GM12878 (cell line): ENCODE measurements around the gene KCNIP3. TPM values are rescaled to one million over a fixed set of nuclear protein-coding genes. Genes with fewer than 3 reads are reported as not detected.

Experiments
- ATAC-seq: fragments of 200-7000 bp; cut with Tn5 transposase; 3 replicates; pipeline ENCODE4 v1.9.1; 2020; ENCODE audit warnings: mild to moderate bottlenecking, moderate library complexity
- BruUV-seq: library from RNA; stranded (reverse); fragments of 400-500 nt; replicated peaks from 2 replicates; lab custom pipeline; 2021; lab: Mats Ljungman, UMichigan
- CTCF ChIA-PET: fragments of 300-600 bp; sonication (Branson Sonifier 250); formaldehyde crosslinking; extraction: SDS; loops from one replicate; lab custom pipeline; 2021; ENCODE audit warnings: inconsistent platforms; lab: Yijun Ruan, JAX
- POLR2A ChIA-PET: fragments of 350-600 bp; formaldehyde crosslinking; extraction: SDS; loops from one replicate; lab custom pipeline; 2021; ENCODE audit warnings: inconsistent platforms; lab: Charles Lee
- RAD21 ChIA-PET: fragments of 300-600 bp; sonication (Branson Sonifier 250); formaldehyde crosslinking; loops from one replicate; lab custom pipeline; 2023; ENCODE audit warnings: antibody characterized with exemption; ENCODE audit not compliant: unreplicated experiment; lab: Charles Lee
- SMC1A ChIA-PET: fragments of 300-600 bp; sonication (Branson Sonifier 250); formaldehyde crosslinking; loops from one replicate; lab custom pipeline; 2023; ENCODE audit not compliant: unreplicated experiment, uncharacterized antibody; lab: Charles Lee
- DNase-seq: peaks from one replicate; pipeline ENCODE4 v3.0.0-alpha.2; 2011; ENCODE audit warnings: low read depth, low spot score
- FAIRE-seq: peaks from 3 replicates; lab custom pipeline; 2011; peaks lifted over from hg19 to GRCh38; lab: Jason Lieb, UNC
- H2AFZ ChIP-seq: 2 replicates; pipeline ENCODE4 v1.6.0; 2011; ENCODE audit warnings: low read depth, low read length, control low read depth; ENCODE audit not compliant: control insufficient read depth
- H3K27ac ChIP-seq: 2 replicates; pipeline ENCODE4 v1.5.1; 2011; ENCODE audit warnings: control low read depth; ENCODE audit not compliant: control insufficient read depth, insufficient read depth
- H3K27me3 ChIP-seq, 2 experiments: replicated peaks in 1 of 2; 2 replicates each; pipeline versions ENCODE4 v1.6.0 to v1.6.1; 2011; ENCODE audit warnings: low read length in 1 of 2; ENCODE audit not compliant: control insufficient read depth in 2 of 2, insufficient read depth in 2 of 2
- H3K36me3 ChIP-seq, 2 experiments: 2 replicates each; pipeline ENCODE4 v1.5.1; 2011; ENCODE audit warnings: low read length in 1 of 2; ENCODE audit not compliant: control insufficient read depth in 2 of 2, insufficient read depth in 2 of 2
- H3K4me1 ChIP-seq: 2 replicates; pipeline ENCODE4 v1.6.1; 2011; ENCODE audit warnings: mild to moderate bottlenecking, low read length, moderate library complexity, mixed read lengths; ENCODE audit not compliant: control insufficient read depth, insufficient read depth
- H3K4me2 ChIP-seq: 2 replicates; pipeline ENCODE4 v1.6.0; 2011; ENCODE audit warnings: control low read depth; ENCODE audit not compliant: control insufficient read depth, insufficient read depth
- H3K4me3 ChIP-seq: fragments of 200-600 bp; sonication (generic); 2 replicates; pipeline ENCODE4 v1.5.1; 2016
- H3K79me2 ChIP-seq: 2 replicates; pipeline ENCODE4 v1.6.0; 2011; ENCODE audit warnings: low read length; ENCODE audit not compliant: control insufficient read depth, insufficient read depth
- H3K9ac ChIP-seq: 2 replicates; pipeline ENCODE4 v1.8.0; 2011; ENCODE audit warnings: low read length, control low read depth, mixed read lengths; ENCODE audit not compliant: control insufficient read depth, insufficient read depth
- H3K9me3 ChIP-seq: replicated peaks from 3 replicates; pipeline ENCODE4 v1.5.1; 2011; ENCODE audit warnings: mild to moderate bottlenecking, low read length; ENCODE audit not compliant: control insufficient read depth, insufficient read depth
- H4K20me1 ChIP-seq: 2 replicates; pipeline ENCODE4 v1.6.0; 2011; ENCODE audit not compliant: control insufficient read depth, insufficient read depth
- ELK1 ChIP-seq: IDR thresholded peaks from 2 replicates; pipeline ENCODE4 v1.6.1; 2012; ENCODE audit warnings: low read depth, low read length, improper control_type of control experiment
- IRF4 ChIP-seq: IDR thresholded peaks from 2 replicates; pipeline ENCODE4 v1.6.1; 2011; ENCODE audit warnings: low read depth, low read length
- MXI1 ChIP-seq: fragments of 150-350 bp; IDR thresholded peaks from 2 replicates; pipeline ENCODE4 v1.6.1; 2011; ENCODE audit warnings: low read depth, mild to moderate bottlenecking, inconsistent platforms, low read length, improper control_type of control experiment
- NR2C1 ChIP-seq: fragments of 450-650 bp; IDR thresholded peaks from 2 replicates; pipeline ENCODE4 v1.6.1; 2017; ENCODE audit warnings: antibody characterized with exemption, mild to moderate bottlenecking, moderate library complexity
- ZNF24 ChIP-seq: fragments of 450-650 bp; IDR thresholded peaks from 2 replicates; pipeline ENCODE4 v1.6.1; 2017; ENCODE audit warnings: antibody characterized with exemption, mild to moderate bottlenecking
- WGBS: methylation state at CpG from one replicate; pipeline ENCODE4 v1.1.6; 2016; ENCODE audit warnings: low lambda C conversion rate; ENCODE audit not compliant: insufficient replicate concordance, insufficient coverage; ENCODE audit errors: missing lambda C conversion rate; 5-methylcytosine and 5-hydroxymethylcytosine counted together
- in situ Hi-C: fragments of 300-500 bp; cut with MboI; formaldehyde crosslinking; loops from 9 replicates; pipeline ENCODE4 v1.14.3; 2018; ENCODE audit warnings: mixed read lengths
- intact Hi-C: fragments of 100-400 bp; cut with micrococcal nuclease; formaldehyde crosslinking; loops from one replicate; pipeline ENCODE4 v1.14.2; 2022; ENCODE audit not compliant: unreplicated experiment
- polyA plus RNA-seq, 11 experiments: library from polyadenylated mRNA; depleted of rRNA in 4 of 11; unstranded in 6 of 11; stranded (reverse) in 5 of 11; fragments of >200 nt; fragmentation: Nextera tagmentation in 4 of 11; fragmentation: Illumina TruSeq in 1 of 11; extraction: Ambion mirVana in 4 of 11; extraction: Trizol in 1 of 11; gene quantifications; 1 replicate in 1 of 11; 2 replicates in 10 of 11; pipeline versions ENCODE4 v1.2.1 to v1.2.3, GENCODE V29; 2011 to 2016; ENCODE audit warnings: inconsistent platforms in 2 of 11, missing spikeins in 2 of 11, low read depth in 1 of 11
- total RNA-seq, 4 experiments: library from RNA; depleted of rRNA in 3 of 4; stranded (reverse); fragments of >200 nt in 3 of 4; fragmentation: Illumina TruSeq in 1 of 4; extraction: Trizol in 1 of 4; gene quantifications; 2 replicates each; pipeline versions ENCODE4 v1.2.1 to v1.2.3, GENCODE V29; 2013 to 2021
- TF ChIP-seq, protein P1 (sequence below): IDR thresholded peaks from 2 replicates; pipeline ENCODE4 v1.6.1; 2012; ENCODE audit warnings: low read depth, low read length, improper control_type of control experiment
- TF ChIP-seq, protein P2 (sequence below): IDR thresholded peaks from 2 replicates; pipeline ENCODE4 v1.6.1; 2011; ENCODE audit warnings: low read depth, mild to moderate bottlenecking, low read length, moderate library complexity, borderline replicate concordance; ENCODE audit errors: extremely low read depth

KCNIP3 gene
- total and polyA plus RNA-seq, 10 of the 15 experiments (the other 5 are each of a cell fraction or from before 2014, with no cell fraction given) = not detected

- CTCF ChIA-PET = interaction anchor here (3.8 kb wide), 1 partner anchor 83 kb away, joined by 17 read pairs; no protein-coding TSS in a partner anchor
- no peaks in the 10 kb centered on the region; a peak in 1 of 4 replicates for H3K27me3 ChIP-seq
- no peak for TF ChIP-seq MXI1
- TF ChIP-seq, protein P1, sequence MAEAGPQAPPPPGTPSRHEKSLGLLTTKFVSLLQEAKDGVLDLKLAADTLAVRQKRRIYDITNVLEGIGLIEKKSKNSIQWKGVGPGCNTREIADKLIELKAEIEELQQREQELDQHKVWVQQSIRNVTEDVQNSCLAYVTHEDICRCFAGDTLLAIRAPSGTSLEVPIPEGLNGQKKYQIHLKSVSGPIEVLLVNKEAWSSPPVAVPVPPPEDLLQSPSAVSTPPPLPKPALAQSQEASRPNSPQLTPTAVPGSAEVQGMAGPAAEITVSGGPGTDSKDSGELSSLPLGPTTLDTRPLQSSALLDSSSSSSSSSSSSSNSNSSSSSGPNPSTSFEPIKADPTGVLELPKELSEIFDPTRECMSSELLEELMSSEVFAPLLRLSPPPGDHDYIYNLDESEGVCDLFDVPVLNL = no peak
- no peak for TF ChIP-seq ZNF24
- TF ChIP-seq ELK1 = no peak
- TF ChIP-seq NR2C1 = no peak
- no peak for TF ChIP-seq IRF4
- TF ChIP-seq, protein P2, sequence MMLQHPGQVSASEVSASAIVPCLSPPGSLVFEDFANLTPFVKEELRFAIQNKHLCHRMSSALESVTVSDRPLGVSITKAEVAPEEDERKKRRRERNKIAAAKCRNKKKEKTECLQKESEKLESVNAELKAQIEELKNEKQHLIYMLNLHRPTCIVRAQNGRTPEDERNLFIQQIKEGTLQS = no peak
- TF ChIP-seq, all 136 proteins: peak for 0
- Histone ChIP-seq H3K9me3 (no peaks in the 10 kb centered on the region), H3K36me3 (no peaks in the 10 kb centered on the region), H3K79me2 (no peaks in the 10 kb centered on the region), H3K4me2 (no peak overlapping the region), H3K4me3 (no peak overlapping the region), H3K9ac (no peak overlapping the region), H4K20me1 (no peaks in the 10 kb centered on the region), H3K4me1 (no peaks in the 10 kb centered on the region), H2AFZ (no peak overlapping the region), H3K27ac (no peak overlapping the region)
- in situ Hi-C loops (no loop called here), intact Hi-C loops (no loop called here)
- ChIA-PET POLR2A (no interaction called here), RAD21 (no interaction called here), SMC1A (no interaction called here)
- 26% methylated on average over 9 of the region's 11 CpGs for WGBS
- ATAC-seq = no peak
- no peak for FAIRE-seq
- BruUV-seq = no TSS peak
- DNase-seq = no peak
Measured at GRCh38 chr2:95314598-95314963, 17.4 kb downstream of the KCNIP3 start.
